ENCODE measurements around the gene NUDT16L1. TPM values are rescaled to one million over a fixed set of nuclear protein-coding genes. Genes with fewer than 3 reads are reported as not detected.

The NUDT16L1 gene
- total RNA-seq, 2 donors from 2014 or later = 50.7 to 80.1 TPM

DNA sequence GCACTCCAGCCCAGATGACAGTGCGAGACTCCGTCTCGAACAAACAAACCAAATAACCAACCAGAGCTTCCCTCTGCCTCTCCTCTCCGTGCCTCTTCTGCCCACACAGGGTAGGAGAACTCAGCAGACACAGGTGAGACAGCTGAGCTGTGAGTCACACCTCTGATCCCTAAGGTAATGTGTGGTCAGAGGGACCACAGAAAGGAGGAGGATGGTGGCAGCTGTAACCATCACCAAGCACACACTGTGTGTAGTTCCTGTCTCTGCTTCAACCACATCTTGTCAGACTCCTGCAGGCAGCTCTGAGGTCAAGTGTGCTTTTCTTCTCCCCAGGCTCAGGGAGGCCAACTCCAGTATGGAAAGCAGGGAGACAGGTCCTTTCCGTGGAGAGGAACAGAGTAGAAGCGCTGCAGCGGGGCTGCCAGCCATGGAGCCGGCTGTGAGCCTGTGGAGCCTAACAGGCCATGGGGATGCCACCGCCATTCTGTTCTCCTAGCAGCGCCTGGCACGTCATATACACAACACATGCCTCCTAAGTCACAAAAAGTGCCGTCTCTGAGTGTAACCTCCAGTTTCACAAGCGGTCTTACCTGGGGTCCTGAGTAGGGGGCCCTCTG, 7.1 kb downstream of the NUDT16L1 start:
- DNase-seq = no peak
- intact Hi-C loops (cut with DNase I) = no loop called here

GRCh38 chr16:4700997-4701743, 7.8 kb downstream of the NUDT16L1 start:
- intact Hi-C loops (cut with DNase I) = no loop called here
- peaks cover 11% of the 10 kb centered on the region for H3K36me3 ChIP-seq

More for the DNA sequence above, 7.1 kb downstream of the NUDT16L1 start:
- Histone ChIP-seq H3K9ac (ENCODE audit: low read depth in 2 of 2, low read length in 2 of 2) (no peak overlapping the region), H3K27ac (no peak overlapping the region), H3K4me3 (no peak overlapping the region), H3K36me3 (peaks cover 12% of the 10 kb centered on the region), H3K9me3 (no peaks in the 10 kb centered on the region), H3K27me3 (no peaks in the 10 kb centered on the region), H3K4me1 (peaks cover 9% of the 10 kb centered on the region)
- TF ChIP-seq CTCF (IDR thresholded peaks at IDR 0.05) = no peak

DNA sequence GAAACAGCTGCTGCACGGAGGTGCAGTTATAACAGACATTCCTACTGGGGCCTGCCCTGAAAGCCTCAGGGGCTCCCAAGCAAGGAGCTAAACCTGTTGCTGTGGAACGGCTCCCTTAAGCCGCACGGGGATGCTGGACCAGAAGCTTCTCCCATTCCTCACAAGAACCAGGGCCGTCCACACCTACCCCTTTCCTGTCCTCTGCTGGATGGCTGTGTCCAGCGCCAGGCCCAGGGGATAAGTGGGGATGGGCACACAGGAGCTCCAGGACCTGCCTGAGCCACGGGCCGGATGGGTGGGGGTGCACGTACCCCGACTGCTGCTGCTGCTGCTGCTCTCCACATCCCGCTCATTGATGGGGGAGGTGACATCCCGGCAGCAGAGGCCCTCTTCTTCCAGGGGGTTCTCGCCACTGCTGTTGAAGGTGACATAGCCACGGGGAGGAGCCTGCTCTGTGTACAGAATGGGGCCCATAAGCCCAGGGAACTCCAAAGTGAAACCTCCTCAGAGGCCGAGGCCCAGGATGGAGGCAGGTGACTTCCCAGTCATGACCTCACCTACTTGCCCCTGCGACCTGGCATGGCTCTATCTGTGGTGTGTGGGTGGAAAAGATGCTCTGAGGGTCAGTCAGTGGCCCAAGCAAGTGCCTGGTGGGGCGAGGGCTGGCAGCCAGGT, 8.6 kb downstream of the NUDT16L1 start:
- no peak for TF ChIP-seq CTCF (IDR thresholded peaks at IDR 0.05)
- Histone ChIP-seq H3K9me3 (no peaks in the 10 kb centered on the region), H3K4me1 (peaks cover 9% of the 10 kb centered on the region), H3K4me3 (peak overlapping the region; percentile 14), H3K27ac (peak overlapping the region; percentile 77), H3K27me3 (no peaks in the 10 kb centered on the region), H3K9ac (ENCODE audit: low read depth in 2 of 2, low read length in 2 of 2) (peak overlapping the region in 1 of 2 donors; percentile 76), H3K36me3 (peaks cover 6% of the 10 kb centered on the region)
- intact Hi-C loops (cut with DNase I) = no loop called here
- DNase-seq = peak; percentile 62

More at GRCh38 chr16:4700997-4701743, 7.8 kb downstream of the NUDT16L1 start:
- Histone ChIP-seq H3K4me3 (peak overlapping the region; percentile 14), H3K9me3 (no peaks in the 10 kb centered on the region), H3K27me3 (no peaks in the 10 kb centered on the region), H3K4me1 (peaks cover 9% of the 10 kb centered on the region), H3K9ac (ENCODE audit: low read depth in 2 of 2, low read length in 2 of 2) (peak overlapping the region in 1 of 2 donors; percentile 76), H3K27ac (peak overlapping the region; percentile 77)
- DNase-seq = peak; percentile 84
- no peak for TF ChIP-seq CTCF (IDR thresholded peaks at IDR 0.05)

GRCh38 chr16:4702466-4702808, 9.1 kb downstream of the NUDT16L1 start:
- intact Hi-C loops (cut with DNase I) = no loop called here
- peak overlapping the region in 1 of 2 donors; percentile 76 for H3K9ac ChIP-seq (ENCODE audit: low read depth in 2 of 2, low read length in 2 of 2)
- peaks cover 6% of the 10 kb centered on the region for H3K36me3 ChIP-seq
- H3K27me3 ChIP-seq = no peaks in the 10 kb centered on the region
- no peak for TF ChIP-seq CTCF (IDR thresholded peaks at IDR 0.05)
- H3K27ac ChIP-seq = peak overlapping the region; percentile 77
- H3K4me1 ChIP-seq = peaks cover 9% of the 10 kb centered on the region
- H3K4me3 ChIP-seq = no peak overlapping the region
- DNase-seq = peak; percentile 37
- H3K9me3 ChIP-seq = no peaks in the 10 kb centered on the region

DNA sequence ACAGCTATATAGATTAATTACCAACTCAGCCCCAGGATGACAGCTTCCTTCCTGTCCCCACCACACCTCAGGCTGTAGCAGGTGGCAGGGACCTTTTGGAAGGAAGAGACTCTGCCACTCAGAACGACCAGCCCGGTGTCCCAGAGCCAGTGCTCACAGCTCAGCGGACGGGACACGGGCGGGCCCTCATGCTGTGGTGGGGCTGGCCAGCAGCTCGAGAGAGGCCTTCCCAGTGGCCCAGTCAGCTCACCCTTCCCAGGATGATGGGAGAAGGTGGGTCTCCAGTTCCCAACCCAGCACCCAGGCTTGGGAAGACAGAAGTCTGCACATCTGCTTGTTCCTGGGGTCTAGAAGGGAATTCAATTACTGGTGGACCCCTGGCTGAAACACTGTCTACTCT, 10.5 kb downstream of the NUDT16L1 start:
- no peak for TF ChIP-seq CTCF (IDR thresholded peaks at IDR 0.05)
- H3K36me3 ChIP-seq = peaks cover 6% of the 10 kb centered on the region
- H3K27me3 ChIP-seq = no peaks in the 10 kb centered on the region
- peaks cover 9% of the 10 kb centered on the region for H3K4me1 ChIP-seq
- no peak overlapping the region for H3K4me3 ChIP-seq
- DNase-seq = no peak
- intact Hi-C loops (cut with DNase I) = no loop called here
- H3K9ac ChIP-seq (ENCODE audit: low read depth in 2 of 2, low read length in 2 of 2) = no peak overlapping the region
- H3K9me3 ChIP-seq = no peaks in the 10 kb centered on the region
- no peak overlapping the region for H3K27ac ChIP-seq
